ENCODE results near the gene ZNF831. TPM values are rescaled to one million over a fixed set of nuclear protein-coding genes. Genes with fewer than 3 reads are reported as not detected.

ZNF831 gene
- total RNA-seq, 1 experiment from 2014 or later, result not detected

GRCh38 chr20:59135093-59135492, 28.5 kb upstream of the ZNF831 start:
- Histone ChIP-seq H3K79me2 (ENCODE audit: low read length) (no peaks in the 10 kb centered on the region), H3K4me2 (ENCODE audit: low read depth, low read length, poor library complexity, severe bottlenecking) (no peak overlapping the region)

DNA sequence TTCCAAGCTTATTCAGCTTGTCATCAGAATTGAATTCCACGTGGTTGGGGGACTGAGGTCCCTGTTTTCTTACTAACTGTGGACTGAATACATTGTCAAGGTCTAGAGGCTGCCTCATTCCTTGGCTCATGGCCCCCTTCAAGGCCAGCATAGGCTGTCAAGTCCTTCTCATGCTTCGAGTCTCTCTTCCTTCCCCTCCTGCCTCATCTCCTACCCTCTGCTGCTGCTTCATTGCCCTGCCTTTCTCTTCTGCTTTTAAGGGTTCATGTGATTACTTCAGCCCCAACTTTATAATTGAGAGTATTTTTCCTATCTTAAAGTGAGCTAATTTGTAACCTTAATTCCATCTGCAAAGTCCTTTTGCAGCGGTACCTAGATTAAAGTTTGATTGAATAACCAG, 27.6 kb upstream of the ZNF831 start:
- Histone ChIP-seq H3K9me3 (ENCODE audit: low read length) (no peaks in the 10 kb centered on the region), H3K9me2 (replicated peaks; ENCODE audit: insufficient read depth, low read length) (no peaks in the 10 kb centered on the region), H3K79me2 (ENCODE audit: low read length) (no peaks in the 10 kb centered on the region), H2AFZ (ENCODE audit: low read length) (no peak overlapping the region), H3K4me1 (ENCODE audit: low read length) (no peaks in the 10 kb centered on the region), H3K36me3 (ENCODE audit: insufficient read depth, low read length) (no peaks in the 10 kb centered on the region), H3K27ac (ENCODE audit: low read length) (no peak overlapping the region), H3K9ac (ENCODE audit: low read length) (no peak overlapping the region), H3K27me3 (ENCODE audit: low read length) (no peaks in the 10 kb centered on the region), H4K20me1 (ENCODE audit: insufficient read depth, low read depth, low read length) (no peaks in the 10 kb centered on the region), H3K4me2 (ENCODE audit: low read depth, low read length, poor library complexity, severe bottlenecking) (no peak overlapping the region), H3K4me3 (ENCODE audit: low read length) (no peak overlapping the region)
- no peak for DNase-seq

More at GRCh38 chr20:59135093-59135492, 28.5 kb upstream of the ZNF831 start:
- Histone ChIP-seq H3K4me1 (ENCODE audit: low read length) (no peaks in the 10 kb centered on the region), H3K9me3 (ENCODE audit: low read length) (no peaks in the 10 kb centered on the region), H3K9me2 (replicated peaks; ENCODE audit: insufficient read depth, low read length) (no peaks in the 10 kb centered on the region), H3K27me3 (ENCODE audit: low read length) (no peaks in the 10 kb centered on the region), H3K9ac (ENCODE audit: low read length) (no peak overlapping the region), H2AFZ (ENCODE audit: low read length) (no peak overlapping the region), H3K36me3 (ENCODE audit: insufficient read depth, low read length) (no peaks in the 10 kb centered on the region), H3K4me3 (ENCODE audit: low read length) (no peak overlapping the region), H3K27ac (ENCODE audit: low read length) (no peak overlapping the region), H4K20me1 (ENCODE audit: insufficient read depth, low read depth, low read length) (no peaks in the 10 kb centered on the region)
- no peak for DNase-seq

GRCh38 chr20:59137532-59137931, 26.1 kb upstream of the ZNF831 start:
- no peaks in the 10 kb centered on the region for H3K79me2 ChIP-seq (ENCODE audit: low read length)
- H3K9me3 ChIP-seq (ENCODE audit: low read length), result no peaks in the 10 kb centered on the region
- DNase-seq, result no peak
- H4K20me1 ChIP-seq (ENCODE audit: insufficient read depth, low read depth, low read length), result no peaks in the 10 kb centered on the region
- no peak overlapping the region for H3K9ac ChIP-seq (ENCODE audit: low read length)
- H3K36me3 ChIP-seq (ENCODE audit: insufficient read depth, low read length), result no peaks in the 10 kb centered on the region
- H3K27ac ChIP-seq (ENCODE audit: low read length), result no peak overlapping the region
- H3K4me1 ChIP-seq (ENCODE audit: low read length), result no peaks in the 10 kb centered on the region
- H2AFZ ChIP-seq (ENCODE audit: low read length), result no peak overlapping the region
- H3K27me3 ChIP-seq (ENCODE audit: low read length), result no peaks in the 10 kb centered on the region
- H3K4me2 ChIP-seq (ENCODE audit: low read depth, low read length, poor library complexity, severe bottlenecking), result no peak overlapping the region
- H3K9me2 ChIP-seq (replicated peaks; ENCODE audit: insufficient read depth, low read length), result no peaks in the 10 kb centered on the region
- H3K4me3 ChIP-seq (ENCODE audit: low read length), result no peak overlapping the region

GRCh38 chr20:59138114-59138748, 25.4 kb upstream of the ZNF831 start:
- H3K9ac ChIP-seq (ENCODE audit: low read length), result no peak overlapping the region
- no peak overlapping the region for H3K4me3 ChIP-seq (ENCODE audit: low read length)
- no peaks in the 10 kb centered on the region for H3K9me2 ChIP-seq (replicated peaks; ENCODE audit: insufficient read depth, low read length)
- DNase-seq, result no peak
- no peaks in the 10 kb centered on the region for H3K9me3 ChIP-seq (ENCODE audit: low read length)
- no peaks in the 10 kb centered on the region for H3K4me1 ChIP-seq (ENCODE audit: low read length)
- H3K79me2 ChIP-seq (ENCODE audit: low read length), result no peaks in the 10 kb centered on the region
- H3K4me2 ChIP-seq (ENCODE audit: low read depth, low read length, poor library complexity, severe bottlenecking), result no peak overlapping the region
- no peak overlapping the region for H3K27ac ChIP-seq (ENCODE audit: low read length)
- no peaks in the 10 kb centered on the region for H3K27me3 ChIP-seq (ENCODE audit: low read length)
- H4K20me1 ChIP-seq (ENCODE audit: insufficient read depth, low read depth, low read length), result no peaks in the 10 kb centered on the region
- H3K36me3 ChIP-seq (ENCODE audit: insufficient read depth, low read length), result no peaks in the 10 kb centered on the region
- no peak overlapping the region for H2AFZ ChIP-seq (ENCODE audit: low read length)

GRCh38 chr20:59139998-59140397, 23.6 kb upstream of the ZNF831 start:
- H3K9me3 ChIP-seq (ENCODE audit: low read length), result no peaks in the 10 kb centered on the region
- no peaks in the 10 kb centered on the region for H3K36me3 ChIP-seq (ENCODE audit: insufficient read depth, low read length)
- H3K79me2 ChIP-seq (ENCODE audit: low read length), result no peaks in the 10 kb centered on the region
- DNase-seq, result no peak
- no peak overlapping the region for H3K27ac ChIP-seq (ENCODE audit: low read length)
- no peaks in the 10 kb centered on the region for H3K4me1 ChIP-seq (ENCODE audit: low read length)
- H3K9me2 ChIP-seq (replicated peaks; ENCODE audit: insufficient read depth, low read length), result no peaks in the 10 kb centered on the region
- H4K20me1 ChIP-seq (ENCODE audit: insufficient read depth, low read depth, low read length), result no peaks in the 10 kb centered on the region
- H3K4me3 ChIP-seq (ENCODE audit: low read length), result no peak overlapping the region
- H2AFZ ChIP-seq (ENCODE audit: low read length), result no peak overlapping the region
- H3K9ac ChIP-seq (ENCODE audit: low read length), result no peak overlapping the region
- no peaks in the 10 kb centered on the region for H3K27me3 ChIP-seq (ENCODE audit: low read length)
- no peak overlapping the region for H3K4me2 ChIP-seq (ENCODE audit: low read depth, low read length, poor library complexity, severe bottlenecking)

- DNase-seq, result peak; percentile 52
- H3K36me3 ChIP-seq (ENCODE audit: insufficient read depth, low read length), result no peaks in the 10 kb centered on the region
- no peaks in the 10 kb centered on the region for H3K4me1 ChIP-seq (ENCODE audit: low read length)
- no peaks in the 10 kb centered on the region for H3K79me2 ChIP-seq (ENCODE audit: low read length)
- H3K27ac ChIP-seq (ENCODE audit: low read length), result no peak overlapping the region
- no peak overlapping the region for H3K9ac ChIP-seq (ENCODE audit: low read length)
- no peak overlapping the region for H3K4me3 ChIP-seq (ENCODE audit: low read length)
- H4K20me1 ChIP-seq (ENCODE audit: insufficient read depth, low read depth, low read length), result no peaks in the 10 kb centered on the region
- H2AFZ ChIP-seq (ENCODE audit: low read length), result no peak overlapping the region
- no peaks in the 10 kb centered on the region for H3K27me3 ChIP-seq (ENCODE audit: low read length)
- H3K9me3 ChIP-seq (ENCODE audit: low read length), result no peaks in the 10 kb centered on the region
- no peak overlapping the region for H3K4me2 ChIP-seq (ENCODE audit: low read depth, low read length, poor library complexity, severe bottlenecking)
- no peaks in the 10 kb centered on the region for H3K9me2 ChIP-seq (replicated peaks; ENCODE audit: insufficient read depth, low read length)
Observed at GRCh38 chr20:59141818-59142581, 21.6 kb upstream of the ZNF831 start.

DNA sequence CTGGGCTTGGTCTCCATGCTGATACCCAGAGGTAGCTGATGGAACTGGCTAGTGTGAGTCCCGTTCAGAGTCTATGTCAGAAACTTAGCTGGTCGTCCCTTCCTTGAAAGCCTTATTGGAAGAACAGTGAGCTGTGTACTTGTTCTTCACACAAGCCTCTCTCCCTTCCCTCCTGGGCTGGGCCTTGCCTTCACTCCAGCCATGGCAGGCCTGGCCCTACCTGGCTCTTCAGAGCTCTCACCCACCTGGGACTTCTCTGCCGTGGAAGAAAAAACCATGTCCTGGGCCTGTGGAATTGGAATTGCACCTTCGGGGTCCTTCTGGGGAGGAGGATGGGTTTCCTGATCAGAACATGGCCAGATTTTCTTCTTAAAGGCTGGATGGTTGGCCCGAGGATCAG, 20.3 kb upstream of the ZNF831 start:
- DNase-seq, result no peak
- H3K27ac ChIP-seq (ENCODE audit: low read length), result no peak overlapping the region
- no peaks in the 10 kb centered on the region for H3K36me3 ChIP-seq (ENCODE audit: insufficient read depth, low read length)
- no peak overlapping the region for H3K4me2 ChIP-seq (ENCODE audit: low read depth, low read length, poor library complexity, severe bottlenecking)
- H3K79me2 ChIP-seq (ENCODE audit: low read length), result no peaks in the 10 kb centered on the region
- no peak overlapping the region for H3K9ac ChIP-seq (ENCODE audit: low read length)
- no peaks in the 10 kb centered on the region for H3K27me3 ChIP-seq (ENCODE audit: low read length)
- no peaks in the 10 kb centered on the region for H3K4me1 ChIP-seq (ENCODE audit: low read length)
- no peak overlapping the region for H2AFZ ChIP-seq (ENCODE audit: low read length)
- no peak overlapping the region for H3K4me3 ChIP-seq (ENCODE audit: low read length)
- H3K9me2 ChIP-seq (replicated peaks; ENCODE audit: insufficient read depth, low read length), result no peaks in the 10 kb centered on the region
- H3K9me3 ChIP-seq (ENCODE audit: low read length), result no peaks in the 10 kb centered on the region
- H4K20me1 ChIP-seq (ENCODE audit: insufficient read depth, low read depth, low read length), result no peaks in the 10 kb centered on the region

GRCh38 chr20:59144179-59144830, 19.3 kb upstream of the ZNF831 start:
- H3K27me3 ChIP-seq (ENCODE audit: low read length), result no peaks in the 10 kb centered on the region
- H3K4me2 ChIP-seq (ENCODE audit: low read depth, low read length, poor library complexity, severe bottlenecking), result no peak overlapping the region
- H3K36me3 ChIP-seq (ENCODE audit: insufficient read depth, low read length), result no peaks in the 10 kb centered on the region
- H3K9me2 ChIP-seq (replicated peaks; ENCODE audit: insufficient read depth, low read length), result no peaks in the 10 kb centered on the region
- no peak overlapping the region for H3K27ac ChIP-seq (ENCODE audit: low read length)
- no peak overlapping the region for H3K4me3 ChIP-seq (ENCODE audit: low read length)
- H3K4me1 ChIP-seq (ENCODE audit: low read length), result no peaks in the 10 kb centered on the region
- no peaks in the 10 kb centered on the region for H3K9me3 ChIP-seq (ENCODE audit: low read length)
- no peaks in the 10 kb centered on the region for H4K20me1 ChIP-seq (ENCODE audit: insufficient read depth, low read depth, low read length)
- no peak for DNase-seq
- no peak overlapping the region for H3K9ac ChIP-seq (ENCODE audit: low read length)
- no peak overlapping the region for H2AFZ ChIP-seq (ENCODE audit: low read length)
- no peaks in the 10 kb centered on the region for H3K79me2 ChIP-seq (ENCODE audit: low read length)

Measured in Karpas-422 (cell line).